Panc1 (cell line): ENCODE data around the gene KRT10. TPM values are rescaled to one million over a fixed set of nuclear protein-coding genes. Genes with fewer than 3 reads are reported as not detected.

Experiments
- ATAC-seq: fragments of 200-7000 bp; cut with Tn5 transposase; 2 replicates; pipeline ENCODE4 v1.9.1; 2020; ENCODE audit warnings: mild to moderate bottlenecking, moderate library complexity
- BruUV-seq: library from RNA; stranded (reverse); fragments of 400-500 nt; replicated peaks from 2 replicates; lab custom pipeline; 2021; lab: Mats Ljungman, UMichigan
- CTCF ChIA-PET: fragments of 300-600 bp; sonication (Branson Sonifier 250); formaldehyde crosslinking; loops from one replicate; lab custom pipeline; 2022; ENCODE audit warnings: antibody characterized with exemption; lab: Charles Lee
- POLR2A ChIA-PET: fragments of 300-600 bp; sonication (Branson Sonifier 250); formaldehyde crosslinking; loops from one replicate; lab custom pipeline; 2022; ENCODE audit warnings: antibody characterized with exemption; lab: Charles Lee
- DNase-seq: peaks from one replicate; pipeline ENCODE4 v3.0.0-alpha.2; 2010; ENCODE audit warnings: low read depth, low spot score
- H3K27ac ChIP-seq: 2 replicates; pipeline ENCODE4 v1.5.1; 2011; ENCODE audit warnings: mild to moderate bottlenecking, low read length, inconsistent platforms
- H3K27me3 ChIP-seq: fragments of 200-500 bp; sonication (Bioruptor generic); 2 replicates; pipeline ENCODE4 v1.6.0; 2014; ENCODE audit warnings: low read length, inconsistent platforms; ENCODE audit not compliant: control insufficient read depth, insufficient read depth
- H3K36me3 ChIP-seq: fragments of 200-500 bp; sonication (Bioruptor generic); 2 replicates; pipeline ENCODE4 v1.5.1; 2014; ENCODE audit warnings: inconsistent platforms, mild to moderate bottlenecking, low read length, moderate library complexity; ENCODE audit not compliant: control insufficient read depth, insufficient read depth
- H3K4me1 ChIP-seq: 2 replicates; pipeline ENCODE4 v1.5.1; 2011; ENCODE audit warnings: inconsistent platforms, mild to moderate bottlenecking, low read length, moderate library complexity; ENCODE audit not compliant: control insufficient read depth, insufficient read depth
- H3K4me3 ChIP-seq, 2 experiments: 2 replicates each; pipeline ENCODE4 v1.5.1; 2011 to 2012; ENCODE audit warnings: low read depth in 2 of 2, low read length in 2 of 2, mild to moderate bottlenecking in 2 of 2, inconsistent platforms in 1 of 2, moderate library complexity in 1 of 2
- H3K9me3 ChIP-seq: fragments of 200-500 bp; sonication (Bioruptor generic); 2 replicates; pipeline ENCODE4 v1.5.1; 2014; ENCODE audit warnings: low read depth, mild to moderate bottlenecking, inconsistent platforms, low read length, moderate library complexity; ENCODE audit not compliant: control insufficient read depth, insufficient read depth
- POLR2AphosphoS5 ChIP-seq: IDR thresholded peaks from 2 replicates; pipeline ENCODE4 v1.6.1; 2012; ENCODE audit warnings: mild to moderate bottlenecking, low read depth, low read length, moderate library complexity
- REST ChIP-seq, 2 experiments: IDR thresholded peaks; 2 replicates each; pipeline ENCODE4 v1.6.1; 2011 to 2012; ENCODE audit warnings: low read depth in 2 of 2, control low read depth in 1 of 2, low read length in 1 of 2, mild to moderate bottlenecking in 1 of 2, moderate library complexity in 1 of 2; ENCODE audit not compliant: insufficient read depth in 1 of 2
- SIN3A ChIP-seq: IDR thresholded peaks from 2 replicates; pipeline ENCODE4 v1.6.1; 2012; ENCODE audit warnings: low read depth, mild to moderate bottlenecking, low read length, moderate library complexity, borderline replicate concordance; ENCODE audit not compliant: insufficient read depth
- TCF7L2 ChIP-seq: IDR thresholded peaks from 2 replicates; pipeline ENCODE4 v1.6.1; 2011; ENCODE audit warnings: mild to moderate bottlenecking, low read depth, low read length, inconsistent platforms
- in situ Hi-C: cut with HindIII; loops from 2 replicates; pipeline ENCODE4 v1.10.0; 2016; ENCODE audit warnings: low sequenced_read_pairs, low pct_unique_long_range_greater_than_20kb
- intact Hi-C: fragments of 100-400 bp; cut with micrococcal nuclease; formaldehyde crosslinking; loops from one replicate; pipeline ENCODE4 v1.10.0; 2022; ENCODE audit not compliant: unreplicated experiment
- total RNA-seq: library from RNA; stranded (reverse); gene quantifications from one replicate; pipeline ENCODE4 v1.2.1, GENCODE V29; 2021; ENCODE audit not compliant: unreplicated experiment
- TF ChIP-seq, protein P1 (sequence below): fragments of 450-650 bp; IDR thresholded peaks from 2 replicates; pipeline ENCODE4 v1.5.1; 2017; ENCODE audit warnings: mild to moderate bottlenecking

KRT10 gene
- total RNA-seq, 1 experiment from 2014 or later, result 70.8 TPM

DNA sequence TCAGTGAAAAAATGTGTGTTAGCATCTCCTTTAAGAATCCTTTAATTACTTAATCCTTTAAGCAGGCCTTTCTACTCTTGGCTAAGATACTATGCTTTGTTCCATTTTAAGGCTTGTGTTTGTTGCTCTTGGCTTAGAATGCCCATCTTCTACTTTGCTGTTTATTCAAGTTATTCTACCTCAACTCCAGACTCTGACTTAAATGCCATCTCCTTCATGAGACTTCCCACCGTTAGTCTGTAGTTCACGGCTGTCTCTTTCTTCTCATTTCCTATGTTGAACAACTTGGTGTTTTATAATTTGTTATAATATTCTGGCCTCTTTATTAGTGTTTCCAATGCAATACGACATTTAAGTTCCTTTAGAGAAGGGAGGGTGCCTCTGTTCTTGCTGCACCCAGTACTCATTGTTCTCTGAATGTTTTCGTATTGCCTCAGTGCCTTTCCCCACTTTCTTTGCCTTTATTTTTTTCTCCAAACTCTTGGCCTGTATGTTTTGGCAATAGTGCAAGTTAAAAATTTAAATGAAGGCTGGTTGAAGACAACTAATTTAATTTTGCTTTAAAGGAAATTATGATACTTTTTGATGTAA is 6.1 kb upstream of the KRT10 start:
- Histone ChIP-seq H3K36me3 (0 out of 2 replicates have a peak, but pooled peaks cover 2% of the 10 kb centered on the region), H3K4me3 (no peak overlapping the region), H3K9me3 (no peaks in the 10 kb centered on the region), H3K27ac (no peak overlapping the region), H3K27me3 (no peaks in the 10 kb centered on the region), H3K4me1 (peaks cover 4% of the 10 kb centered on the region)
- ATAC-seq, result no peak
- no peak for DNase-seq
- CTCF ChIA-PET, result no interaction called here
- POLR2A ChIA-PET, result no interaction called here
- intact Hi-C loops, result no loop called here
- in situ Hi-C loops, result no loop called here
- TF ChIP-seq, protein P1, sequence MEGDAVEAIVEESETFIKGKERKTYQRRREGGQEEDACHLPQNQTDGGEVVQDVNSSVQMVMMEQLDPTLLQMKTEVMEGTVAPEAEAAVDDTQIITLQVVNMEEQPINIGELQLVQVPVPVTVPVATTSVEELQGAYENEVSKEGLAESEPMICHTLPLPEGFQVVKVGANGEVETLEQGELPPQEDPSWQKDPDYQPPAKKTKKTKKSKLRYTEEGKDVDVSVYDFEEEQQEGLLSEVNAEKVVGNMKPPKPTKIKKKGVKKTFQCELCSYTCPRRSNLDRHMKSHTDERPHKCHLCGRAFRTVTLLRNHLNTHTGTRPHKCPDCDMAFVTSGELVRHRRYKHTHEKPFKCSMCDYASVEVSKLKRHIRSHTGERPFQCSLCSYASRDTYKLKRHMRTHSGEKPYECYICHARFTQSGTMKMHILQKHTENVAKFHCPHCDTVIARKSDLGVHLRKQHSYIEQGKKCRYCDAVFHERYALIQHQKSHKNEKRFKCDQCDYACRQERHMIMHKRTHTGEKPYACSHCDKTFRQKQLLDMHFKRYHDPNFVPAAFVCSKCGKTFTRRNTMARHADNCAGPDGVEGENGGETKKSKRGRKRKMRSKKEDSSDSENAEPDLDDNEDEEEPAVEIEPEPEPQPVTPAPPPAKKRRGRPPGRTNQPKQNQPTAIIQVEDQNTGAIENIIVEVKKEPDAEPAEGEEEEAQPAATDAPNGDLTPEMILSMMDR, result no peak
- no peak for TF ChIP-seq SIN3A
- no peak for TF ChIP-seq TCF7L2
- TF ChIP-seq REST (IDR thresholded peaks at IDR 0.05; ENCODE audit: insufficient read depth in 1 of 2, low read depth in 2 of 2, low read length in 1 of 2), result no peak
- no peak for TF ChIP-seq POLR2AphosphoS5
- BruUV-seq, result no TSS peak

GRCh38 chr17:40827746-40828453 is 5.5 kb upstream of the KRT10 start:
- in situ Hi-C loops (no loop called here), intact Hi-C loops (no loop called here)
- Histone ChIP-seq H3K4me3 (no peak overlapping the region), H3K9me3 (no peaks in the 10 kb centered on the region), H3K36me3 (0 out of 2 replicates have a peak, but pooled peaks cover under 1% of the 10 kb centered on the region), H3K27me3 (no peaks in the 10 kb centered on the region), H3K4me1 (peaks cover 4% of the 10 kb centered on the region), H3K27ac (no peak overlapping the region)
- POLR2A ChIA-PET, result no interaction called here
- no peak for TF ChIP-seq TCF7L2
- no peak for TF ChIP-seq POLR2AphosphoS5
- no peak for TF ChIP-seq REST (IDR thresholded peaks at IDR 0.05; ENCODE audit: insufficient read depth in 1 of 2, low read depth in 2 of 2, low read length in 1 of 2)
- no peak for TF ChIP-seq SIN3A
- TF ChIP-seq, protein P1, result no peak
- CTCF ChIA-PET, result no interaction called here
- BruUV-seq, result no TSS peak
- DNase-seq (no peak), ATAC-seq (0 out of 2 replicates have a peak, but pooled peaks have one; percentile 34)
